ENCODE results near the gene ECHDC1.

Gene ECHDC1

GRCh38 chr6:127262896-127263295 lies 80.5 kb downstream of the ECHDC1 start:
- no peak for TF ChIP-seq YY1 (IDR thresholded peaks at IDR 0.05; ENCODE audit: low read depth)
- no peak for TF ChIP-seq TAF1 (IDR thresholded peaks at IDR 0.05; ENCODE audit: low read depth)
- TF ChIP-seq USF1 (IDR thresholded peaks at IDR 0.05), result no peak
- TF ChIP-seq RAD21 (IDR thresholded peaks at IDR 0.05; ENCODE audit: low read depth), result no peak
- no peak for TF ChIP-seq MAX (IDR thresholded peaks at IDR 0.05)
- TF ChIP-seq NFIC (IDR thresholded peaks at IDR 0.05), result no peak
- TF ChIP-seq FOXM1 (IDR thresholded peaks at IDR 0.05; ENCODE audit: borderline replicate concordance, low read depth), result no peak
- no peak for TF ChIP-seq TCF12 (IDR thresholded peaks at IDR 0.05; ENCODE audit: low read depth)
- no peak for TF ChIP-seq CREB1 (IDR thresholded peaks at IDR 0.05; ENCODE audit: low read depth)

GRCh38 chr6:127255286-127255685 lies 88.1 kb downstream of the ECHDC1 start:
- TF ChIP-seq YY1 (IDR thresholded peaks at IDR 0.05; ENCODE audit: low read depth) (no peak), CREB1 (IDR thresholded peaks at IDR 0.05; ENCODE audit: low read depth) (no peak), NFIC (IDR thresholded peaks at IDR 0.05) (no peak), TAF1 (IDR thresholded peaks at IDR 0.05; ENCODE audit: low read depth) (no peak), CEBPB (IDR thresholded peaks at IDR 0.05) (no peak), RAD21 (IDR thresholded peaks at IDR 0.05; ENCODE audit: low read depth) (no peak), USF1 (IDR thresholded peaks at IDR 0.05) (no peak), FOXM1 (IDR thresholded peaks at IDR 0.05; ENCODE audit: borderline replicate concordance, low read depth) (no peak), ZBTB7A (IDR thresholded peaks at IDR 0.05; ENCODE audit: low read depth) (no peak), TEAD4 (IDR thresholded peaks at IDR 0.05) (no peak), MAX (IDR thresholded peaks at IDR 0.05) (no peak), TCF12 (IDR thresholded peaks at IDR 0.05; ENCODE audit: low read depth) (no peak), EGR1 (IDR thresholded peaks at IDR 0.05) (no peak), EP300 (IDR thresholded peaks at IDR 0.05; ENCODE audit: borderline replicate concordance) (no peak), REST (IDR thresholded peaks at IDR 0.05; ENCODE audit: low read depth) (no peak)

GRCh38 chr6:127249621-127250020 lies 93.8 kb downstream of the ECHDC1 start:
- TF ChIP-seq FOXM1 (IDR thresholded peaks at IDR 0.05; ENCODE audit: borderline replicate concordance, low read depth), result no peak
- no peak for TF ChIP-seq ZBTB7A (IDR thresholded peaks at IDR 0.05; ENCODE audit: low read depth)
- TF ChIP-seq RAD21 (IDR thresholded peaks at IDR 0.05; ENCODE audit: low read depth), result no peak
- no peak for TF ChIP-seq USF1 (IDR thresholded peaks at IDR 0.05)
- no peak for TF ChIP-seq TCF12 (IDR thresholded peaks at IDR 0.05; ENCODE audit: low read depth)
- no peak for TF ChIP-seq MAX (IDR thresholded peaks at IDR 0.05)
- TF ChIP-seq REST (IDR thresholded peaks at IDR 0.05; ENCODE audit: low read depth), result no peak
- TF ChIP-seq EP300 (IDR thresholded peaks at IDR 0.05; ENCODE audit: borderline replicate concordance), result no peak
- no peak for TF ChIP-seq EGR1 (IDR thresholded peaks at IDR 0.05)
- TF ChIP-seq CEBPB (IDR thresholded peaks at IDR 0.05), result no peak
- TF ChIP-seq TEAD4 (IDR thresholded peaks at IDR 0.05), result no peak
- no peak for TF ChIP-seq YY1 (IDR thresholded peaks at IDR 0.05; ENCODE audit: low read depth)
- no peak for TF ChIP-seq TAF1 (IDR thresholded peaks at IDR 0.05; ENCODE audit: low read depth)
- TF ChIP-seq NFIC (IDR thresholded peaks at IDR 0.05), result no peak
- no peak for TF ChIP-seq CREB1 (IDR thresholded peaks at IDR 0.05; ENCODE audit: low read depth)

GRCh38 chr6:127247114-127248096 lies 96.0 kb downstream of the ECHDC1 start:
- no peak for TF ChIP-seq REST (IDR thresholded peaks at IDR 0.05; ENCODE audit: low read depth)
- TF ChIP-seq RAD21 (IDR thresholded peaks at IDR 0.05; ENCODE audit: low read depth), result no peak
- TF ChIP-seq EP300 (IDR thresholded peaks at IDR 0.05; ENCODE audit: borderline replicate concordance), result no peak
- TF ChIP-seq USF1 (IDR thresholded peaks at IDR 0.05), result no peak
- no peak for TF ChIP-seq NFIC (IDR thresholded peaks at IDR 0.05)
- no peak for TF ChIP-seq CEBPB (IDR thresholded peaks at IDR 0.05)
- no peak for TF ChIP-seq EGR1 (IDR thresholded peaks at IDR 0.05)
- TF ChIP-seq YY1 (IDR thresholded peaks at IDR 0.05; ENCODE audit: low read depth), result no peak
- TF ChIP-seq TCF12 (IDR thresholded peaks at IDR 0.05; ENCODE audit: low read depth), result no peak
